NCI-H748 (cell line): ENCODE data around the gene PIP4K2A.
A peak's percentile ranks its signal among the peaks of the same experiment; 100 is the strongest.

Experiments
- DNase-seq: peaks from one replicate; lab custom pipeline; 2025; ENCODE audit not compliant: unreplicated experiment; lab: John Stamatoyannopoulos, UW

The PIP4K2A gene

DNA sequence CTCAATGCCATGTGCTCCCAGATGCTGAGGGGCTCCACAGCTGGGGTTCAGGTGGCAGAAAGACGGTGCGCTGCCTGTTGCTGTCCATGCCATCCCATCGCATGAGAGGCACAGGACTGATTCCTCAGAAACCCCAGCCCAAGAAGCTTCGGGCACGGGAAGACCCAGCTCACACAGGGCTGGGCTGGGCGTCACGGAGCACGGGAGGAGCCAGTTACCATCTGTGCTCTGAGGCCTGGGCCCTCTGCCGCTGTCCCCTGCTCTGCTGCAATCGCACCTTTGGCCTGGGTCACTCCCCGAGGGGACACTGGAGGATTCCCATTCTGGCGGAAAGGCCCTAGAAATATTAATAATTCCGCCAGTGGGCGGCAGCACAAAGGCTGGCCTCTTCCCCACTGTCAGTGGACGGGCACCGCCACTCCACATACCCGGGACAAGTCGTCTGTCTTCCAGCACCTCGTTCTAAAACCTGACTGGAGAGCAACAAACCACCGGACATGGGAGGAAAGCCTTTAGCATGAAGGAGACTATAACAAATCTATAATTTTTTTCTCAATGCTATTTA is 92.1 kb downstream of the PIP4K2A start:
- no peak for DNase-seq

DNA sequence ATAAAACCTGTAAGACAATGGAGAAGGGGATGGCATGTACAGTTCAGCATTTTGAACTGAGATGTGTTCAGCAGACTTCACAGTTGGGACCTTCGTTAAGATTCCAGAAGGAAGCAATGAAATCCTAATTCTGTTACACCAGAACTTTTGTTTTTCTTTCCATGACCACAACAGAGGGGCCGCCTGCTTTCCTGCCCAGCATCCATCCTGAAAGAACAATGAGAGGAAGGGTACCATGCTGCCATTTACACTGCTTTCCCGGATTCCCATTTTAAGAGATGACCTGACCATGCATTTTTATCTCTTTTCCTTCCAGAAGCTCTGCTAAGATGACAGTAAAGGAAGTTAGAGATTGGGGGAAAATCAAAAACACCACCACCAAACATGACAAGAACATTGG is 92.7 kb downstream of the PIP4K2A start:
- DNase-seq, result no peak

DNA sequence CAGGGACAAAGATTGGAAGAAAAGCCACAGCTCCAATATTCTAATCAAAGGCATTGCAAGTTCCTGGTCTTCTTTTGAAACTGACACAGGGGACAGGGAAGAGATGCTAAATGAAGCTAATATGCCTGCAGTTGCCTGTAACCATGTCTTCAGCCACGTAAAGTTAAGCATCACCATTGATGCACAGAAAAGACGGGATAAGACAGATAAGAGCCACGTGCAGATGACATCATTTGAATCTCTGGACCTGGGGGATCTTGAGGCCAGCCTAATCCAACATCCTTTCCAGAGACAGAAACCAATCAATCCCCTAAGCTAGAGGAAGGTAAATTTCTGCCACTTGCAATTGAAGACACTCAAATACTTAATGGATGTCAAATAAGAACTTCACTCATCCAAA is 93.4 kb downstream of the PIP4K2A start:
- no peak for DNase-seq

DNA sequence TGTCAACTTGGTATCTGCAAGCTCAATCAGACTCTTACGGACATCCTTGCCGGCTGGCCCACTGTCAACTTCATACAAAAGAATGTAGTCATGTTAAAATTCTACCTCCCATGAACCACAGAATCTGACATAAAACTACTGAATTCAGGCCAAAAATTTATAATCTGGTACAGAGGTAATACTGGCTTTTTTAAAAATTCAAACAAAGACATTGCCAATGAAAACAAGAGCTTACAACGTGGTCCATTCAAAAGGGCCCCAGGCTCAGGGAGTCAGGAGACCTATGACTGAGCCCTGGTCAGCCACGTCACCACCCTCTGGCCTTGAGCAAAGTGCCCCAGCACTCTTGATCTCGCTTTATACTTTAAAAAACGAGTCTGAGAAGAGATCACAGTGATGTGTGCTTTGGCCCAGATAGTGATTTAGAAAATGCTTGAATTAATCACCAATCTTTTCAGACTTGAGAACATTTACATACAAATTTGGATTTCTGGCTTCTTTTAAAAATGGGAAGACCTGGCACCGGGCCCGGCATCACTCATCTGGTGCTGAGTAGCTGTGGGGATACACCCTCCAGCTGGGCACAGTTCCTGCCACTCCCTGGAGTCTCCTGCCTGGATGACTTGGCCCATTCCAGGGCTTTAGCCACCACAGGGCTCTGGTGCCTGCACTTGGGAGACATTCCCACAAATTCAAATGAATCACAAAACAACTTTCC is 94.1 kb downstream of the PIP4K2A start:
- DNase-seq, result peak; percentile 18

DNA sequence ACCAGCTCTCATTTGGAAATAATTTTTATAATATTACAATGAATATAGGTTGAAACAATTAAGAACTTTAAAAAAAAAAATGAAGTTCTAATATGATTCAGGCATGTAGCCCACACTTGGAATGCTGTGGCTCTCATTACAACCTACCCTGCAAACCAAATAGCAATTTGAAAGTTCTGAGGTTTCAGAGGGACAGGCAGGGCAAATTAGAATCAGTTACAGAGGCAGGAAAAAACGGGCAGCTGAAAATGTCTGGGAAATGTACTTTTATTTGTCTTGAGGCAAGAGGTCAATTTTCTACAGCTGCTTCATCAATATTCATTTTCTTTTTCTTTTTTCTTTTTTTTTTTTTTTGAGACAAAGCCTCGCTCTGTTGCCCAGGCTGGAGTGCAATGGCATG is 95.3 kb downstream of the PIP4K2A start:
- DNase-seq, result no peak

DNA sequence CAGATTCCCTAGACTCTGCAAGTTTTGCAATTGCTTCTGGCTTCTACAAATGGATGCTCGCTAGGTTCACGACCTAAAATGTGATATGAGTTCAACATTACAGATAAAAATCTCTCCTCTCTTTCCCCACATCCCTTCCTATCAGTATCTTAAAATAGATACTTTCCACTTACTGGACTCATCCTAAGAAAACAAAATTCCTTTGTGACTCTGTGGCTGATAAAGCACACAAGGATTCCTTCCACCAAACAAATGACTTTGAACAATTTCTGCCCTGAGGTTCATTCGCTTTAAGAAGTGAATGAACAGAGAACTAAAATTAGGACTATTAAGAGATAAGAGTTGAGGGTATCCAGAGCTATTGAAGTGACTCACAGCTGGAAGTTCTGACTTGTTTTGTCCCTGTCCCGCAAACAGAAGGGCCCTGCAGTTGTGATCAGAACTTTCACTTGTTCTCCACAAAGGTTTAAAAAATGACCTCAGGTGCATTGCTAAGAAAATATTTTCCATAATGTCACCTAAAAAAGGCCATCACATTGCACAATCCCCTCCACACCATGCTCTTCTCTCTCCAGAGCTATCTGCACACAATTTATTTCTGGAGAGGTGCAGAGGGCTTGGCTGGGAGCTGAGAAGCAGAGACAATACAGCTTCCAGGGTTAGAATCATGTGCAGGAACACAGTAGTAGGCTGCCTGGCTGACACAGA is 96.1 kb downstream of the PIP4K2A start:
- no peak for DNase-seq

DNA sequence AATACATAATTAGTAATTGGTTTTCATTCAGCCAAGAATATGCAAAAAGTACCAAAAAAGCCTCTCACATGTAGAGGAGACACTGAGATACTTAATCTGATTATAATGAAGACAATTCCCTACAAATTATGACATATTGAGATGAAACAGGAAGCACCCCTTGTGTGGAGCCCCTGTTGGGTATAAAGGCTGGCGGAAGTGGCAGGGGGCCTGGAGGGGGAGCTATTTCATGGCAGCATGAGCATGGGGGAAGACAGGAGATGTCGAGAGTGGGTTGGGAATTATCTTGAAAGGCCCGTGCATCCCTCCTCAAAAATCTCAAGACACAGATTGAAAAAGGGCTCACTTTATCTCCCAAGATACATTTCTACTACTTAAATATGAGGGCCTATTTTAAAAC is 96.9 kb downstream of the PIP4K2A start:
- no peak for DNase-seq

DNA sequence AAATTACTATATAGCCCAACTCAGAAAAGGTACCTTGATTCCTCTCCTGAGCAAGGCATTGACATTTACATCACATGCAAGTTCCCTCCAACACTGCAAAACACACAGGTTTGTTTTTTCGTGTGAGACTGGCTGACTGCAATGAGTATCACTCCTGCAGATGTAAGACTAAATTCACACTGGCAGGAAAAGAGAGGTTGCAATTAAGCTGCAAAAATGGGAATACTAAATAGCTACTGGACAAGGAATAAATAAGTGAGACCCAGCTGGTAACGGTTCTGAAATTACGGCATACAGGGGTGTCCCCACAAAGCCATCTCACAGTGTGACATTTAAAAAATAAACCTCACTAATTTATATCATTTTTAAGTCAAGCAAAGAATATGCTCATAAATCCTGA is 97.3 kb downstream of the PIP4K2A start:
- no peak for DNase-seq

DNA sequence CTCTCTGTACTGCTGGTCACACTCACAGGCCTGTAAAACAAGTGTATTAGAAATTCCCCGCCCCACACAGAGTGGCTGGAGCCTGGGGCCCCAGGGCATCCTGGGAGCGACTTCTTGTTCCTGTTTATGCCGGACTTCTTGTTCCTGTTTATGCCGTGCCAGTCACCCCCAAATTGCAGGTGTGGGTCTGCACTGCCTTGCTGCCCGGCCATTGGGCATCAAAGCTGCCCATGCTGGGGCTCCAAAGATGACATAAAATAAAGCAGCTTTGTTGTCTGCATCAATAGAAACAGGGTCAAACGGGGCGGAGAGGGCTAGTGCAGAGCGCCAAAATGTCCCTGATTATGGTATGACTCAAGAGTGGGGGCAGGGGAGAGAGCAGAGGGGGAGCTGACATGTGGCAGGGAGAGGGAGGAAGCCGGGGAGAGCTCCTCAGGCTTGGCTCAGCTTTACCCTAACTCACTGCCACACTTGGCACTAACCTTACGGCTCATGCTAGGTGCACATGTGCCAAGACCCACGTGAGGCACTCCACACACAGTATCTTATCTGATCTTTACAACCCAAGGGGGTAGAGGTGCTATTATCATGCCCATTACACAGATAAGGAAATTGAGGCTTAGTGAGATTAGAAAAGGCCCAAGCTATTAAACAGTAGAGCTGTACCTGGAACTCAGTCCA is 98.4 kb downstream of the PIP4K2A start:
- peak; percentile 80 for DNase-seq

DNA sequence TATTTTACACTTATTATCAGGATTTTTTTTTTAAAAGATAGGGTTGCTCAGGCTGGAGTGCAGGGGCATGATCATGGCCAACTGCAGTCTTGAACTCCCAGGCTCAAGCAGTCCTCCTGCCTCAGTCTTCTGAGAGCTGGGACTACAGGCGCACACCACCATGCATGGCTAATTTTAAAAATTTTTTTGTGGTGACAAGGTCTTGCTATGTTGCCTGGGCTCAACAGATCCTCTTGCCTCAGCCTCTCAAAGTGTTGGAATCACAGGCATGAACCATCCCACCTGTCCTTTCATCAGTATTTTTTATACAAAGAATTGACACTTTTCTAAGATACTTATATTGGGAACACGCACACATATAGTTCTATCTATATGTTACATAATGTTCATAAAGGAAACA is 99.3 kb downstream of the PIP4K2A start:
- DNase-seq, result no peak

DNA sequence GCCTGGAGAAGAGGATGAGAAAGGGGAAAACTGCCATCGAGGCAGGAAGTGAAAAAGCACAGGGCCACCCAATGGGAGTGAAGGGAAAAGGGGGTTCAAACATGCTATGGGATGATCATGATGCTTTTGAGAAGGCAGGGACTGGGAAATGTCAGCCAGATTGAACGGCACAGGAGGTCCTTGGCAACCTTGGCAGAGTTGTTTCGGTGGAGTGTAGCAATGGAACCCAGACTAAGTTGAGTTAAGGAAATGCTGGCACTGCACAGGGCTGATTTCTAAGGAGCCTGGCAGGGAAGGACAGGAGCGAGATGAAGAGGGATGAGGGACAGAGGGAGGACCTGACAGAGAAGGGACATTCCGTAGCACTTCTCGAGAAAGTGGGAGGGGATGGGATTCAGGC is 101.4 kb downstream of the PIP4K2A start:
- no peak for DNase-seq

DNA sequence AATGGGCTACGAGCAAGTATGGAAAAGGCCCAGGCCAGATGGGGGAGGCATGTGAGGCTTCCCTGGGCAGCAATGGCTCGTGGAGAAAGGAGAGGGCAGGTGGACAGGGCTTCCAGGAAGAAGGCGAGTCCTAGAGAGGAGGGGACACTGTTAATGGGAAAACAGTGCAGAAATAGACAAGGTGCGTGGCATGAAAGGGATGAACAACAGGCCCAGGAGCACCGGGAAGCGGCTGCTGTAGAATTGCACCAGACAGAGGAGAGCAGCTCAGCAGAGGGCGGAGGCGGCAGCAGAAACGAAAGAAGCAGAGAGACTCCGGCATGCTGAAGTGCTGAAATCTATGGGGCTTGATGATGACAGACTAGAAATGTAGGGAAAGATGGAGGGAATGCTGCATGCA is 102.1 kb downstream of the PIP4K2A start:
- no peak for DNase-seq

DNA sequence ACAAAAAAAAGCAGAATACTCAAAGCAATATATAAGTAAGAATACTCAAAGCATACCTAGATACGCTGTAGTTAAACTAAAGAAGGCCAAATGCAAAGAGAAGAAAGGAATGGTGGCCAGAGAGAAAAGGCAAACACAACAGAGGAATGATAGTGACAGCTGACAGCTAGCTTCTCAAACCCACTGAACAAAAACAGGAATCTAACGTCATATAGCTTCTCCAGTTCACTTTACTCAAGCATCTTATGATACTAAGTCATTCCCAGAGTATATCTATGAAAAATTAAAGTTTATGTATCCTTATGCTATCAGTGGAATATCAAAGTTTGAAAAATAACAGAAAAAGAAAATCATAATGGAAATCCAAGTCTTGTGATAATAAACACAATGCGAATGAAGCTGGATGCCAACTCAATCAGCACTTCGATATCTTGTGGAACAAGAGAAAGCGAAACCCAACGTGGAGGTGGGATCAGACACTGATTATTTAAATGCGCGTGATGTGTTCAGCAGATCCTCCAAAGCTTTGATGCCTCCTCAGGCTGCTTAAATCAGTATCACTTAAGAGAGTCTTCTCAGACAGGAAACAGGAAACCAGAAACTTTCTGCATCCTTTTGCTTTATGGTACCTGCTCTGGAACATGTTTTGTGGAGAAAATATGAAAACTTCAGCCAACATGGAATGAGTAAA is 102.8 kb downstream of the PIP4K2A start:
- DNase-seq, result no peak

DNA sequence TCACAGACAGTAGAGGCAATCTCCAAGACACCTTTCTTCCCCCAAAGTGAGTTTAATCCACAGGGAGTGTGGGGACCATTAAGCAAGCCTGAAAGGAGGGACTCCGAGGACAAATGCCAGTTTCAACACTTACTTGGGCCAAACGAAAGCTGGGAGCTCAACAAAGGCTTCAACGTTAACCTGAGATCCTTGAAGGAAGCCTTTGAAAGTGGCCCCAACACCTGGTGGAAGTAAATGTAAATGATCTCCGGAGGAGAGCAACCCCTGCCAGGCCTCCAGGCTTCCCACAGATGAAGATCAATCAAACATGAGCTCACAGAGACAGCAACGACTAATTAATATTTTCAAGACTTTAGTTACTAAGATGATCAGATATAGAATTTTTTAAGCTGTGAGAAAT is 103.8 kb downstream of the PIP4K2A start:
- DNase-seq, result no peak

DNA sequence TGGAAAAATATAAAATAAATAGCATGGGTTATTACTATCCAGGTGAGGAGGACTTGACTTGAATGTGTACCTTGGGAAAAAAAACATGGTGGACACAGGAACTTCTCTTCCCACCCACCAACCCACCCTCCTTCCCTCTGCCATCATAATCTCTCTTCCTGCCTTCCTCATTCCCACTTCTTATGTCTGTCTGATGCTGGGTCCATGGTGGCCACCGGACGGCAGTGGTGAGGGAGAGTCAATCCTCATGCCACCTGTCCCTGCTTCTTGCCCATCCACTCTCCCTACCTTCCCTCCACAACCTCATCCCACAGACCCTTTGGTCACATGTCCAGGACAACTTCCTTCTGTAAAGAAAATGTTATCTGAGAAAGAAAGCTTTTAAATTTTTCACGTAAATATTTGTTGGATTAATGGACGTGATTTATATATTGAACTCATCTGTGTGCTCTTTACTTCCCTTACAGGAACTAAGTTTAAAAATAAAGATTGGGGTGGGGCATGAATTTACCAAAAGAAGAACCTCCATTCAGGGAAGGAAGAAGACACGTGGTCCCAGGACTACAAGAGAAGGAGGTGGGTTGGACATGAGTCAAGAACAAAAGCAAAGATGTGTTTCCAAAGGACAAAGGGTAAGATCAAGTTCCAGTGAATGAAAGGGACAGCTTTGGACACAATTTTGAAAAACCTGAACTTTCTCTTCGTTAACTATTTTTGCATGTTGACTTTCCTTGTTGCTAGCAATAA is 104.5 kb downstream of the PIP4K2A start:
- DNase-seq, result peak; percentile 5

DNA sequence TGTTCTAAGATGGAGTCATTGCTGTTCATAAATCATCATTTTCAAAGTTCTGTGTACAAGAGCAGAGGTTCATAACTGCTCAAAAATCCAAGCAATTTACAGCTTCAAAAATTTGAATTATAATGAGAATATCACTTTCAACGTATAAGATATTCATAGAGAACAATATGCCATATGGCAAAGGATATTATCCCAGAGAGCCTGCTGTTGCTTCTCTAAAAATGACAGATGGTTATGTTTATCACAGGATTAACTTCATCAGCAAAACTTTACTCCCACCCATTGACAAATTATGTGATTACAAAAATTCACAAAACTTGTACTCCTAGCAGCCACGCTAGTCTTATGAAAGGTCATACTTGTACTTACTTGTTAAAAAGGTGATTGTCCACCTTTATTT is 105.1 kb downstream of the PIP4K2A start:
- DNase-seq, result no peak

DNA sequence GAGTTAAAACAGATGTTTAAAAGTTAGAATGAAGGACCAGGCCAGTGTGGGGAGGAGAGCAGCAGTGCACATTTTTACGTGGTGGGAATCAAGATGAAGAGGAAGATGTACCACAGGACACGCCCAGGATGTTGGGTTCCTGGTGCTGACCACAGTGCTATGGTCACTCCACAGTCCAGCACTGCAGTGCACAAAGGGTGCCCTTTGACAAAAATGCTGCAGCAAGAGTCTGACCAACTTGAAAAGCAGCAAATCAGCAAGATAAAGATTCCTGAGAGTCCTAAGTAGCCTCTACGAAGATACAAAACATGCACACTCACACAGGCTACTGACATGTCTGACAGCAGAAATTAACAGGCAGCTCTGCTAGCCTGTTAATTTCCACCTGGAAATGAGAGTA is 107.1 kb downstream of the PIP4K2A start:
- DNase-seq, result no peak

DNA sequence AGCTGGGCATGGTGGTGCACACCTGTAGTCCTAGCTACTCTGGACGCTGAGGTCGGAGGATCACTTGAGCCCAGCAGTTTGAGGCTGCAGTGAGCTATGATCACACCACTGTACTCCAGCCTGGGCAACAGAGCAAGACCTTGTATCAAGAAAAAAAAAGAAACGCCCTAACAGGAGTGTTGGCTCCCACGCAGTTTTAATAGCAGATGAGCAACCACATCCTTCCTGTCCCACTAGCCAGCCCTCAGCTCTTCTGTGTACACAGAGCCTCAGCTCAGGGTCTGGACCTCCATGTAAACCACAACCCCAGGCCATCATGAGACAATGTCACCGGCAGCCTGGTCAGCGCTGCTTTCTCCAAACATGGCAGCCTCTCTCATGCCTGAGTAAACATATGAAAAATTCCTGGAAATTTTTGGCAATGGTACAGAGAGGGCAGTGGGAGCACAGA is 108.2 kb downstream of the PIP4K2A start:
- no peak for DNase-seq

DNA sequence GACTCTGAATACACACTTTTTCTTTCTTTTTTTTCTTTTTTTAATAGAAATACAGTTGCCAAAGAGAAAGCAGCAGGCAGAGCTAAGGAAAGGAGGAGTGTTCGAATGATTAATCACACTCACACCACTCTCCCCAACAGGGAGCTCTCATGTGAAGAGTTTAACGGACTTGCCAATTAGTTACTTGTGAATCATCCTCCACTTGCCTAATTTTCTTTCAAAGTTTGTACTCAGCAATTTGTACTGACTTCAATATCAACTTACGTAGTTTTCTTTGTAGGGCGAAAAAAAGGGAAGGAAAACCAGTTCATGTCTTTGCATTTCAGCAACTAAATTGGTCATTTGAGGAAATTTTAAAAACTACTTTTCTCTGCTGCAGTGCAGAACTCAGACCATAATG is 109.2 kb downstream of the PIP4K2A start:
- no peak for DNase-seq

DNA sequence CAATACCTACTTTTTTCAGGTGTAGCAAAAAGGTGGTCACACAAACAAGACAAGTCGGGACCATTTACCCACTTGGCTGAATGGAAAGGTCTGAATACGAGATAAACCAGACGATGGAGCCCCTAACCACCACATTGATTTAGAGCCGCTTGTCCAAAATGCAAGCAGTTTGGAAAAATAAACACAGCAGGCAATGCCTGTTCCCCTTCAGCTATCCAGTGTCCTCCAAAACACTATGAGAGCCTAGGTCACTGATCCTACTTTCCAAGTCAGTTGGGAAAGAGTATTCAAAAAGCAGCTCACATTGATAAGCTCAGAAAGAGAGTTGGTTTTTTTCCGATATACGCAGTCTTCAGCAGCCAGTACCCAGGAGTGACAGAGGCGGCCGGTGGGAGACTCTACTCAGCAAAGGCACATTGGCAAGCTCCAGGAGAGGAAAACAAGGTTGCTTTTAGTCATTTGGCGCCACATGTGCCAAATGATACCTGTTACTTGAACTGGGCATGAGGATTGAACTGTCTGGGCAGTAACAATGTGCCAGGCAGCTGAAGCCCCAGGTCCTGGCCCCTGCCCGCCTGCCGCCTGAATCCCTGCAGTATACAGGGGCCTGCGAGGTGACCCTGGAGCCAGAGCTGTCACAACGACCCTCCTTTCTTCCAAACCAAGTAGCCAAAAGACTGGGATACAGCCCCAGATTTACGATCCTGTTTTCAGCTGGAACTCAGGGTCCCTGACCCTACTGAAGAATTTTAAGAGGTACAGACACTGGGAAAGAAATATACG is 109.8 kb downstream of the PIP4K2A start:
- DNase-seq, result no peak
